Activated CD8-positive, alpha-beta T cell treated with anti-CD3 and anti-CD28 coated beads, Interleukin-2, amount 10 ng/mL, durations not matched to agents 7 days and 5 days (primary cell): ENCODE results near the gene SYP. TPM values are rescaled to one million over a fixed set of nuclear protein-coding genes. Genes with fewer than 3 reads are reported as not detected.
"Not testable (repeated sequence)": the region's sequence is repeated elsewhere in the genome, so short reads cannot be mapped to it uniquely, and the experiment has no call there.

ENCODE experiments used
- ATAC-seq: fragments of 150-1000 bp; cut with Tn5 transposase; one replicate; pipeline ENCODE4 v1.10.0; 2021; ENCODE audit warnings: moderate library complexity
- CTCF ChIA-PET: fragments of 350-600 bp; sonication (Branson Sonifier 250); formaldehyde crosslinking; loops from one replicate; lab custom pipeline; 2021; ENCODE audit warnings: antibody characterized with exemption; lab: Charles Lee
- POLR2A ChIA-PET: fragments of 350-600 bp; sonication (Branson Sonifier 250); formaldehyde crosslinking; loops from one replicate; lab custom pipeline; 2021; ENCODE audit warnings: antibody characterized with exemption; lab: Charles Lee
- DNase-seq: peaks from one replicate; pipeline ENCODE4 v3.0.0-alpha.2; 2020
- H3K27ac Mint-ChIP-seq: one replicate; pipeline ENCODE4 v1.8.0; 2021; ENCODE audit warnings: mild to moderate bottlenecking, mixed read lengths
- H3K27me3 Mint-ChIP-seq: one replicate; pipeline ENCODE4 v1.8.0; 2021; ENCODE audit warnings: low read depth, mixed read lengths
- H3K36me3 Mint-ChIP-seq: one replicate; pipeline ENCODE4 v1.8.0; 2021; ENCODE audit warnings: low read depth, mixed read lengths
- H3K4me1 Mint-ChIP-seq: one replicate; pipeline ENCODE4 v1.8.0; 2021; ENCODE audit warnings: low read depth, mixed read lengths
- H3K4me3 Mint-ChIP-seq: one replicate; pipeline ENCODE4 v1.8.0; 2021; ENCODE audit warnings: mild to moderate bottlenecking, mixed read lengths
- H3K9me3 Mint-ChIP-seq: one replicate; pipeline ENCODE4 v1.8.0; 2022; ENCODE audit warnings: mixed read lengths; ENCODE audit not compliant: insufficient read depth
- total RNA-seq, 2 experiments: library from RNA; stranded (reverse); gene quantifications; one replicate each; pipeline ENCODE4 v1.2.3, GENCODE V29; 2021

The SYP gene
- total RNA-seq, 2 experiments from 2014 or later: 1.1 to 2.6 TPM

DNA sequence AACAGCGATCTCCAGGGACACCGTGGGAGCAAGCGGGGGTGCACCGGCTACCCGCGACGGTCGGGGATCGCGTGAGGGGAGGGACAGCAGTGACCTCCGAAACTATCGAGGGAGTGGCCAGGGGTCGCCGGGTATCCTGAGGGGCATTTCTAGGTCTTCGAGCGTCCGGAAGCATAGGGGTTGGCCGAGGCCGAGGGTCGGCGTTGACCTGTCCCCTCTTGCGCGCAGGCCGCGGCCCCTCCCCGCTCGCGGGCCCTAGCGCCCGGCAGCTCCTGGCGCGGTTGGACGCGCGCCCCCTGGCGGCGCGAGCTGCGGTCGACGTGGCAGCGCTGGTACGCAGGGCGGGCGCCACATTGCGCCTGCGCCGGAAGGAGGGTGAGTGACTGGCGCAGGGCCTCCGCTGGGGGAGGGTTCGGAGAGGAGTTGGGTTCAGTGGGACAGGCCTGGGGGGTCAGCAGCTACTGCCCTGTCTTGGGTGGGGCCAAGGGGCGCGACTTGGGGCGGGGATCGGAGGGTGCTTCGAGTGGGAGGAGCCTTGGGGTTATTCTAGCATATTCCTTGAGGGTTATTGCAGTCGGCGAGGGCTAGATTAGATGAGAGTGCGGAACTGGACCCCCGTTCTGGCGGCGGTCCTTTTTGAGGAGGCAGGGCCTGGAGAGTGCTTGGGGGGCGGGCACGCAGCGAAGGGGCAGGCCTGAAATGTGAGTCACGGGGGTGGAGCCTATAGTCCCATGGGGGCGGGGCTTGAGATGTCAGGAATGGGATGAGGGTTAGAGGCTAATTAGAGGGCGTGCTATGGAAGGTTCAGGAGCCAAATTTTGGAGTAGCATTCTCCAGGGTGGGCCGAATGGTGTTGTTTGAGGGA is 36.2 kb downstream of the SYP start:
- ChIA-PET POLR2A (no interaction called here), CTCF (interaction anchor here (1.1 to 1.2 kb wide), 3 partner anchors 9 to 29 kb away, joined by 3 to 4 read pairs (median 4); no protein-coding TSS in a partner anchor)
- H3K4me3 Mint-ChIP-seq: peak overlapping the region; percentile 77

DNA sequence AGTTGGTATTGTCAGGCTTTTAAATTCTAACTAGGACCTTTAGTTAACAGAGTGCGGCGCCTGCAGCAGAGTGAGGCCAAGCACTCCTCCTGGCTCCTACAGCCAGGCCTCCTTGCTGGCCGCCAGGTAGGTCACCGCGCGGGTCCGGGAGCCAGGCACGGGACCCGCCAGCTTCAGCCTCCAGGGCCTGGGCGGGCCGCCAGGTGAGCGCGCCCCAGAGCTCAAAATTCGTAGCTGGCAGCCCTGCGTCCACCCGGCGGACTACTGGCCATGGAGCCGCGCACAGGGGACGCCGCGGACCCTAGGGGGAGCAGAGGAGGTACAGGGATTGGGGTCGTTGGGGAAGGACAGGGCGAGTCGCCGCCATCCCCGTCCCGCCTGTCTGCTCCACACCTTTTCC is 37.4 kb downstream of the SYP start, which contains the start of gene MAGIX:
TSS of gene MAGIX (plus strand) at position 139 of the 400 bp plus-strand sequence. CDS start at position 271, 132 bp downstream.
- H3K27me3 Mint-ChIP-seq: no peaks in the 10 kb centered on the region
- ChIA-PET CTCF (interaction anchor here (1.1 kb wide), 1 partner anchor 21 kb away, joined by 4 read pairs; no protein-coding TSS in a partner anchor), POLR2A (interaction anchor here (0.7 kb wide), 1 partner anchor 72 kb away, joined by 3 read pairs; the partner anchor contains the start of gene CCDC22)
- no peaks in the 10 kb centered on the region for H3K9me3 Mint-ChIP-seq
- no peak for DNase-seq
- H3K4me1 Mint-ChIP-seq: peaks cover 33% of the 10 kb centered on the region
- no peak for ATAC-seq
- peak within 1 kb of the TSS; percentile 72 for H3K27ac Mint-ChIP-seq
- H3K36me3 Mint-ChIP-seq: no peaks in the 10 kb centered on the region
- H3K4me3 Mint-ChIP-seq: peak within 1 kb of the TSS; percentile 56

More for the DNA sequence above, 36.2 kb downstream of the SYP start:
- H3K27me3 Mint-ChIP-seq: no peaks in the 10 kb centered on the region
- peak overlapping the region; percentile 93 for H3K27ac Mint-ChIP-seq
- no peaks in the 10 kb centered on the region for H3K36me3 Mint-ChIP-seq
- peak; percentile 65 for ATAC-seq
- H3K9me3 Mint-ChIP-seq: no peaks in the 10 kb centered on the region
- H3K4me1 Mint-ChIP-seq: peaks cover 38% of the 10 kb centered on the region
- DNase-seq: peak; percentile 84

GRCh38 chrX:49161632-49162031 is 38.4 kb downstream of the SYP start:
- CTCF ChIA-PET: interaction anchor here (1.1 kb wide), 1 partner anchor 20 kb away, joined by 4 read pairs; no protein-coding TSS in a partner anchor
- H3K4me1 Mint-ChIP-seq: peaks cover 28% of the 10 kb centered on the region
- H3K9me3 Mint-ChIP-seq: no peaks in the 10 kb centered on the region
- DNase-seq (no peak), ATAC-seq (no peak)
- POLR2A ChIA-PET: no interaction called here
- no peaks in the 10 kb centered on the region for H3K27me3 Mint-ChIP-seq
- no peak overlapping the region for H3K4me3 Mint-ChIP-seq
- H3K36me3 Mint-ChIP-seq: no peaks in the 10 kb centered on the region
- no peak overlapping the region for H3K27ac Mint-ChIP-seq

- no peak for DNase-seq
- ChIA-PET POLR2A (no interaction called here), CTCF (no interaction called here)
- peaks cover 30% of the 10 kb centered on the region for H3K4me1 Mint-ChIP-seq
- no peak for ATAC-seq
- H3K4me3 Mint-ChIP-seq: no peak overlapping the region
- H3K36me3 Mint-ChIP-seq: no peaks in the 10 kb centered on the region
- no peaks in the 10 kb centered on the region for H3K9me3 Mint-ChIP-seq
- no peak overlapping the region for H3K27ac Mint-ChIP-seq
- no peaks in the 10 kb centered on the region for H3K27me3 Mint-ChIP-seq
Measured at GRCh38 chrX:49160908-49161307, 39.1 kb downstream of the SYP start.

- POLR2A ChIA-PET: no interaction called here
- H3K36me3 Mint-ChIP-seq: peaks cover 3% of the 10 kb centered on the region
- DNase-seq: no peak
- H3K4me3 Mint-ChIP-seq: no peak overlapping the region
- no peaks in the 10 kb centered on the region for H3K9me3 Mint-ChIP-seq
- H3K4me1 Mint-ChIP-seq: peaks cover 22% of the 10 kb centered on the region
- no peaks in the 10 kb centered on the region for H3K27me3 Mint-ChIP-seq
- ATAC-seq: no peak
- H3K27ac Mint-ChIP-seq: no peak overlapping the region
- CTCF ChIA-PET: interaction anchor here (1.6 kb wide), 1 partner anchor 9 kb away, joined by 5 read pairs; no protein-coding TSS in a partner anchor
Measured at GRCh38 chrX:49157194-49157593, 42.8 kb downstream of the SYP start.

GRCh38 chrX:49155900-49156837 is 43.8 kb downstream of the SYP start:
- CTCF ChIA-PET: interaction anchor here (0.6 to 2.1 kb wide), 18 partner anchors 10 to 119 kb away, joined by 3 to 26 read pairs (median 4); partner anchors contain the start of gene PLP2

DNA sequence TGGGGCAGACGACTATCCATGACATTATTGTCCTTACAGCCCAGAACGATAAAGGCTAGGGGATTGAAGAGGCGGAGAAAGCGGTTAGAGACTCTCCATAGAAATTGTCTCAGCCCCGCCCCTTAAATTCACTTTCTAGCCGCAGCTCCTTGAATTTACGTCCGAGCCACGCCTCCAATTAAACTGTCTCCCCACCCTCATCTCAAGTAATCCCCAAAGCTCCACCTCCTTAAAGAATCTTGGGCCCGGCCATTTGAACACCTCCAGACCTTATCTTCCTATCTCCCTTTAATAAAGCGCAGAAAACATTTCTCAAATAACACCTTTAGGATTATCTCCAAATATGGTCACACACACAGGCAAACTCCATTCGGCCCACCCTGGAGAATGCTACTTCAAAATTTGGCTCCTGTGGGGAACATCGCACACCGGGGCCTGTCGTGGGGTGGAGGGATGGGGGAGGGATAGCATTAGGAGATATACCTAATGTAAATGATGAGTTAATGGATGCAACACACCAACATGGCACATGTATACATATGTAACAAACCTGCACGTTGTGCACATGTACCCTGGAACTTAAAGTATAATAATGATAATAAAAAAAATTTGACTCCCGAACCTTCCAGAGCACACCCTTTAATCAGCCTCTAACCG is 44.6 kb downstream of the SYP start:
- ChIA-PET CTCF (interaction anchor here (0.6 to 2.1 kb wide), 20 partner anchors 8 to 507 kb away, joined by 3 to 26 read pairs (median 4); partner anchors contain the start of gene PLP2), POLR2A (interaction anchor here (0.5 to 1.2 kb wide), 6 partner anchors 11 to 717 kb away, joined by 3 to 5 read pairs (median 4); no protein-coding TSS in a partner anchor)
- peak; percentile 39 for ATAC-seq
- Mint-ChIP-seq H3K4me3 (peak overlapping the region; percentile 89), H3K27ac (peak overlapping the region; percentile 94), H3K9me3 (no peaks in the 10 kb centered on the region), H3K4me1 (peaks cover 19% of the 10 kb centered on the region), H3K27me3 (no peaks in the 10 kb centered on the region), H3K36me3 (peaks cover 3% of the 10 kb centered on the region)
- peak; percentile 56 for DNase-seq

More at GRCh38 chrX:49155900-49156837, 43.8 kb downstream of the SYP start:
- Mint-ChIP-seq H3K9me3 (no peaks in the 10 kb centered on the region), H3K4me1 (peaks cover 19% of the 10 kb centered on the region), H3K27ac (peak overlapping the region; percentile 94), H3K4me3 (peak overlapping the region; percentile 89), H3K27me3 (no peaks in the 10 kb centered on the region), H3K36me3 (peaks cover 3% of the 10 kb centered on the region)
- DNase-seq (peak; percentile 89), ATAC-seq (peak; percentile 95)
- POLR2A ChIA-PET: interaction anchor here (0.5 to 1.2 kb wide), 5 partner anchors 10 to 716 kb away, joined by 3 to 5 read pairs (median 4); no protein-coding TSS in a partner anchor

DNA sequence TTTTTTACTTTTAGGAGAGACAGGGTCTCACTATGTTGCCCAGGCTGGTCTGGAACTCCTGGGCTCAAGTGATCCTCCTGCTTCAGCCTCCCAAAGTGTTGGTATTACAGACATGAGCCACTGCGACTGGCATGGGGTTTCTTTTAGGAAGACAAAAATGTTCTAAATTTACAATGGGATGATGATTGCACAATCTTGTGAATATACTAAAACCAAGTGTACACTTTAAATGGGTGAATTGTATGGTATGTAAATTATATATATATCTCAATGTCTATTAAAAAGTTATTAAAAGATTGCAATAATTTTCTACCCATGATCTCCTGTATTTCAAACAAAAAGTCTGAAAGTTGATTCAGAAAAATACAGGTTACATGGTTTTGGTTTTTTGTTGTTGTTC is 46.5 kb downstream of the SYP start:
- no peaks in the 10 kb centered on the region for H3K27me3 Mint-ChIP-seq
- H3K36me3 Mint-ChIP-seq: peaks cover 3% of the 10 kb centered on the region
- ChIA-PET CTCF (no interaction called here), POLR2A (no interaction called here)
- ATAC-seq: no peak
- no peak overlapping the region for H3K4me3 Mint-ChIP-seq
- H3K4me1 Mint-ChIP-seq: peaks cover 19% of the 10 kb centered on the region
- no peaks in the 10 kb centered on the region for H3K9me3 Mint-ChIP-seq
- DNase-seq: no peak
- no peak overlapping the region for H3K27ac Mint-ChIP-seq

GRCh38 chrX:49149291-49149690 is 50.7 kb downstream of the SYP start:
- CTCF ChIA-PET: interaction anchor here (0.7 kb wide), 1 partner anchor 1157 kb away, joined by 4 read pairs; no protein-coding TSS in a partner anchor
- DNase-seq, POLR2A ChIA-PET, H3K36me3 Mint-ChIP-seq, H3K4me1 Mint-ChIP-seq, H3K27me3 Mint-ChIP-seq, ATAC-seq, H3K4me3 Mint-ChIP-seq, H3K27ac Mint-ChIP-seq, H3K9me3 Mint-ChIP-seq: not testable (repeated sequence)

DNA sequence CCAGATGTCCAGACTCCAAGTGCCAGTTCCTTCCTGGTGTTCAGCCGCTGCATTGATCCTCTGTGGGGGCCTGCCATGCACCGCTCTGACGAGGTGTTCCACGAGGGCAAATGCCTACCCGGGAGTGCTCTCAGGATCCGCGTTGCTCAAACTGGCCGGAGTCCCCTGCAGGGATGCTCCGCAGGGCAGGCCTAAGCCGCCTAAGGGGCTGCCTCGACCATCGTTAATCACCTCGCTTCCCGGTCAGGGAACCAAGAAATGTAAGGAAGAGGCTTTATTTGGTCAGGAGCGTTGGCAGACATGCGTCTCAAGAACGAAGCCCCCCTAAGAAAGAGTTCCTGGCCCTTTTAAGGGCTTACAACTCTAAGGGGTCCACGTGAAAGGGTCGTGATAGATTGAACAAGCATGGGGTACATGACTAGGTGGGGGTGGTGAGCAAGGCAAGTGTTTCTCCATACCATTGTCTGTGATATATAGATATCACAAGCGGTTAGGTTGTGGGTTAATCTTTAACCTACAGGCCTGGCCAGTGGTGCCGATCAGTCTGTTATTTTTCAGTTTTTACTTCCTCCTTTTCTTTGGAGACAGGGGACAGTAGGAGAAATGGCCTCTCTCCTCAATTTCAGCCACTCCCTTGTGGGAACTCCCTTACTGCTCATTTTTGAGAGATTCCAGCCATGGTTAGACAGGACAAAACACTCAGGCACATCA is 51.4 kb downstream of the SYP start:
- DNase-seq, H3K36me3 Mint-ChIP-seq, POLR2A ChIA-PET, H3K27me3 Mint-ChIP-seq, ATAC-seq, H3K27ac Mint-ChIP-seq, H3K4me1 Mint-ChIP-seq, CTCF ChIA-PET, H3K4me3 Mint-ChIP-seq, H3K9me3 Mint-ChIP-seq: not testable (repeated sequence)
